Effector CD4-positive, alpha-beta T cell (primary cell): ENCODE data around the gene KCTD12.
A peak's percentile ranks its signal among the peaks of the same experiment; 100 is the strongest.

ENCODE experiments used
- DNase-seq: peaks from one replicate; pipeline ENCODE4 v3.0.0-alpha.2; 2020

Gene KCTD12

DNA sequence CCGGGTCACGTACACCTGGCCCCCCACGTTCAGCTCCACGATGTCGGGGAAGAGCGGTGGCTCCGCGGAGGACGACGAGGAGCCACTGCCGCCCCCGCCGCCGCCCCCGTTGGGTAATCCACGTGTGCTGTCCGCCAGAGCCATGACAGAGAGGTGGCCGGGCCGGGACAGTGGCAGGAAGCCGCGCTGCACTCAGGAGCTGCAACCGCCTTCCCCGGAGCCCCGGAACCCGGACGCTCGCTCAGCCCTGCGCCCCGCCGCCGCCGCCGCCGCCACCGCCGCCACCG, 257 bp downstream of the KCTD12 start:
- DNase-seq, result no peak

DNA sequence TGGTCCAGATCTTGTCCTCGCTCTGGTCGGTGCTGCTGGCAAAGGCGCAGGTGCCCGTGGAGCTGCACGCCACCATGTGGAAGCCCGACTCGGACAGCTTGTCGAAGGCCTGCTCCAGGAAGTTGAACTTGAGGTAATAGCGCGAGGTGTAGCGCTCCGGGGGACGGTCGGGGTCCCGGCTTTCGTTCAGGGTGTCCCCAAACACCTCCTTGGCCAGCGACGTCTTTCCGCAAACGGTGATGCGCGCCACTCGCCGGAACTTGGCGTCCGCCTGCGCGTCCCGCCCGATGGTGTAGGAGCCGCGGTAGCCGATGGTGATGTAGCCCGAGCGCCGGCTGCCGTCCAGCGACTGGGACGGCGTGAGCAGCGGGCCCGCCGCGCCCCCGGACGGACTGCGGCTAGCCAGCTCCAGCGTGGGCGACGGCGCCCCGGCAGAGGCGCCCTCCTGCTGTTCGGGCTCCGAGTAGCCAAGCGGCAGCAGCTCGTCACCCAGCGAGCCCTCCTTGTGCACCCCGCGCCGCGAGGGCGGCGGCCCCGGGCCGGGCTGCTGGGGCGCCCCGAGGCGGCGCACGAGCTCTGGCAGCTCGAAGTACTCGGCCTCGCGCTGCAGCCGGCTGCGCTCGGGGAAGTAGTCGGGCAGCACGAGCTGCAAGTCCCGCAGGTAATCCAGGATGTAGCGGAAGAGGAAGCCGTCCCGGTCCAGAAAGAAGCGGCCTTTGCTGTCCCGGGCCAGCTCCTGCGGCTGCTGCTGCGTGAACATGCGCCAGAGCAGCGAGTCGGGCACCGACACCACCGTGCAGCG, 801 bp downstream of the KCTD12 start:
- DNase-seq, result peak; percentile 31

DNA sequence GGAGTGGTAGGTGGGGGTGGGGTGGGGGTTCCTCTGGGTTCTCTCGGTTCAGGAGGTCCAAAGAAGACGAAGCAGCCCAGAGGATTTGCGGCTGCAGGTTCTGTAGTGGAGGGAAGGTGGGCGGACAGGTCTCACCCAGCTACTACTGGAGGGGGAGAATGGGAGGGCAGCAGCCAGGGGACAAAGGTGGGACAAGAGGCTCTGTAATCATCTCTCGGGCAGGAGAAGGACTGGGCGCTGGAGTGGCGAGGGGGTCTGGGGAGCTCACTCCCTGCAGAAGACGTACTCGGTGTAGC, 1.4 kb downstream of the KCTD12 start:
- DNase-seq, result no peak

DNA sequence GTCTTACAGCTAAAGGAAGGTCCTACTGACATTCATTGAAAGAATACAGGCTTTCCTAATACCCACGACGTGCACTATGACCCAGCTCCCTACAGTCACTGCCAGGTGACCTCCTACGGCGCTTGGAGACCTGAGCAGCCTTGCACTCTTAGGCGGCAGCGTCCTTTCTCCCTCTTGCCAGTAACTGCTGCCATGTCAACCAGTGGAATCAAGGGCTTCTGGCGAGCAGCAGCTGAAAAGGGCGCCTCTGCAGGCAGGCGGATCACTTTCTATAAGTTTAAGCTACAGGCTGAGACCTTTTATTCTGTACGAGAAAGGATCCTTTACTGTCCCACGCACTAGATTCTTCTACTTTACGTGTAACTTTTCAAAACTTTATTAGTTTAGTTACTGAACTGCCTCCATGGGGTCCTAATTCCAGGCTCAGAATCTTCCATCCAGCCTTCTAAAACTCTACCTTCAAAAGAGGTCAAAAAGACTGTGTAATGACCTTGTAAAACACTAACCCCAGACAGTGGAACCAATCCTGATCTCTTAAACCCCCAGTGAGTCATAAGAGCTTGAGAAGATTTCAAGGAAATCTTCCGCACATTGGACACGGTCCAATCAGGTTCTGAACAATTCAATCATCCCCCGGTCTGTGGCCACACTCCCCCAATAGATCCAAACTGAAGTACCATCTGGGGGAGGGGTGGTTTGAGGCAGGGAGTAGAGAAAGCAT, 1.9 kb downstream of the KCTD12 start:
- no peak for DNase-seq

DNA sequence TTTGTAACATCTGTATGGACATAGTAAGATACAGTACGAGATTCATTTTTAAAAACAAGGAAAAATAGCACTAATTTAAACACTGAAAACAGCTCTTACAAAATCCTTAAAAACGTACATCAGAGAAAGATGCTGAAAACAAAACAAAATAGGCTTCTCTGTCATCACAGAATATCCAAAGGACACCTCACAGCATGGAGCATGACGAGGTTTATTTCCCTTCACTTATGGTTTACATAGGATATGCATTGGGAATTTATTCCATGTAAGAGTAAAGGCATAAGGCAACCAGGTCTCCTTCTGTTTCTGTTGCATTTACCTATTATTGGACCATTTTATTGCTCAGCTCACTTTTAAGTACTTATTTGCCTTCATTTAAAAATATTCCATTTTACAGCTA, 3.0 kb downstream of the KCTD12 start:
- no peak for DNase-seq

DNA sequence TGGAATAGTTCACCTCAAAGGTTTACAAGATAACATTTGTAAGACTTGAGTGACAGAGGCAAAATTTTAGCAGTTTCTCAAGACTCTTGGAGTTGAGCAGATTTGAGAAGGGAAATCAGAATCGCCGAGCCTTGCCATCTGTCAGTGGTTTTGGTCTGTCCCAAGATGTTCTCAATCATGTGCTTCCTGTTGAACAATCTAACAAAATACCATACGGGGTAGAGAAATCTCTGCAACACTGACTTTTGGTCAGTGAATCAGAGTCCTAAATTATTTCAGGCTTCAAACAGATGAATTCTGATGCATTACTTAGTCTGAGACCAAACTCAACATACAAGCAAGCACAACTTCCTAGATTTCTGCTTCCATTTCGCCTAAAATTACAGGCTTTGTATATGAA, 3.8 kb downstream of the KCTD12 start:
- DNase-seq, result no peak

DNA sequence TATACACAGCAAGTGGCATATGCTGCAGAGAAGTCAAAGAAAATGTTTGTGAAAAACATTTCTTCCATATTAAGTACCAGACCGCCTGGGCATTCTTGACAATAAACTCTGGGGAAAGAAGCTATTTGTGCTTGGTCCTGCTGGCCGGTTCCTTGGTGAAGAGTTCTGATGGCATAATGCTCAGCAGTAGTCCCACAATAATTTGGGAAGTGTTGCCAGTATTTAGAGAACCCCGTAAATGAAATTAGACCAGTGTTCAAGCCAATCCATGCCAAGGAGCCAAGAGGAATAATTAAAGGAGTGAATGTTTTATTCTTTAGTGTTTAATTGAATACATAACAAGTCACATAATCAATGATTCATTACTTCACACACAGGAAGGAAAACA, 6.3 kb downstream of the KCTD12 start:
- DNase-seq, result no peak

DNA sequence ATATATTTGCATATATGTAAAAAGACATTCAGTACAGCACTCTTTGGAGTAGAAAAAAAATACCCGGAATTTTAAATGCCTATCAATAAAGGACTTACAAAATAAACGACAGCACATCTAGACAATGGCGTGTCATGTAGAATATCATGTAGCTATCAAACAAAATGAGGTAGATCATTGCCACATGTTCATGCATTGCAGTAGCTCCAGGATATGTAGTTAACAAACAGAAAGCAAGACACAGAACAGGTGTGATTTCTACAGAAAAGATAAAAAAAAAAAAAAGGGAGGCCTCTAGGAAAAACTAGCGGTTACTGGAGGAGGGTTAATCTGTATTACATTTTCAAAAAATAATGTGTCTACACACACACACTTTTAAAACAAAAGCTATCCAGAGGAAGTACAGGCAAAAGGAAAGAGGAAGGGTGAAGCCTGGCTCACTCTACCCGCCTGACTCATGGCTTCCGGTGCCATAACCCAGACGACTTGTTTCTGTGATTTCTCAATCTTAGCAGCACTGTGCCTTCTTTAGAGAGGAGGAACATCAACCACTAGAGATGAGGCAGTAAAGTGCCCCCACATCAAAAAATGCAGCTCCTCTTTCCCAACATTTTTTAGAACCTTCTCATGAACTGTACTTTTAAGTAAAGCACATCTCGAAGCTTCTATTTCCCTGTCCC, 6.9 kb downstream of the KCTD12 start:
- peak; percentile 47 for DNase-seq

DNA sequence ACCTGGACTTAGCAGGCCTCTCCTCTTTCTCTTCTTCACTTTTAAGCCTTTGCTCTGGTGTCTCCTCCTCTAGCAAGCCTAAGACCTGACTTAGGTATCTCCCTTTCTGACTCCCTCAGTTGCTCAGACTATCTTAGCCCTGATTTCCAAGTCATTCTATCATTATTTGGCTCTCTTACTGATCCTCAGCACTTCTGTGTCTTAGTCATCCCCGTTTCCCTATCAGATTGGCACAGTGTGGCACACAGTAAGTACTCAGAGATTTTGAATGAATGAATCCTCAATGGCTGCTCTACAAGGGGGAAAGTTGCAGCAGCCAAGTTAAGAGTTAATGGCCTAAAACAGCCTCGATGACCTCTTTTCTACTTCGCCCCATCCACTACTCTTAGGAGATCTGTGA, 8.2 kb downstream of the KCTD12 start:
- no peak for DNase-seq

DNA sequence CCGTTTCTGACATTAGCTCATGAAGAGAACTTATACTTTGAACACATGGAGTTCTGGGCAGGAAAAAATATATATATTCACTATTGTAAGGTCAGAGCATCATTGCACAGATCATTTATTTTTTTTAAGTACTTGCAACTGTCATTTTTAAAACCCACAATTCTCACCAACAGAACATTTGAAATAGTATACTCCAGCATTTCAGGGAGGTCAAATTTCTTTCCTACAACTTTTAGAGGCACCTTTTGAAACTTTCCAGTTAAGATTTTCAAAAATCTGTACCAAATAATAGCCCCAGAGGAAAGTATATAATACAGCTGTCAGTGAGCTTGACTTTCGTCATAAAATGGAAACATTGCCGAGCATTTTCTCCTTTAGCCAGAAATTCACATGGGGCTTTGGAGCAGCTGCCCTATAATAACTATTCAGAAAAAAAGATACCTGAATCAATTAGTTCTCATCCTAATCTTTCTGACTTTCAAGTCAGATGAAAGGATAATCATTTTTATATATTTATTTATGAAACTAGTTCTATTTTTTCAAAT, 10.9 kb downstream of the KCTD12 start:
- DNase-seq, result no peak

DNA sequence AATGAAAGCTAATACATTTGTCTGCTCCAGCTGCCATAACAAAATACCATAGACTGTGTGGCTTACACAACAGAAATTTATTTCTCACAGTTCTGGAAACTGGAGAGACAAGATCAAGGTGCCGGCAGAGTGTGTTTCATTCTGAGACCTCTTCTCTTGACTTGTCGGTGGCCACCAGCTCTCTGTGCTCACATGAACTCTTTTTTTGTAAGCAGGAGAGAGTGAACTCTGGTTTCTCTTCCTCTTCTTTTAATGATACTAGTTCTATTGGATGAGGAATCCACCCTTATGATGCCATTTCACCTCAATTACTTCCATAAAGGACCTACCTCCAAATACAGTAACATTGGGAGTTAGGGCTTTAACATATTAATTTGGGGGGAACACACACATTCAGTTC, 11.7 kb downstream of the KCTD12 start:
- no peak for DNase-seq

DNA sequence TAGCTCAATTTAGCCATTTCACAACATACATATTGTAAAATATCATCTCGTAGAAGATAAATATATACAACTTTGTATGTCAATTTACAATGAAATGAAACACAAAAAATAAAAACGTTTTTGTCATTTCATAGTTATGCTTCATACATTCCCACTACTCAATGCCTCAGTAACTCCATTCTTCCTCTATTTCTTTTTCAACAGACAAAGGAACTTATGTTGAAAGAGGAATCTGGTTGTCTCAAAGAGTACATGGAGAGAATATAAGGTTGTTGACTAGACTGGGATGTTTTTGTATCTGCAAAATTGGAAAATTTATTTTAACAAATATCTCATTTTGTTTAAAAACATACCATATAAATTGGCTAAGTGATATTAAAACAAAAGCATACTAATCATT, 12.8 kb downstream of the KCTD12 start:
- no peak for DNase-seq

DNA sequence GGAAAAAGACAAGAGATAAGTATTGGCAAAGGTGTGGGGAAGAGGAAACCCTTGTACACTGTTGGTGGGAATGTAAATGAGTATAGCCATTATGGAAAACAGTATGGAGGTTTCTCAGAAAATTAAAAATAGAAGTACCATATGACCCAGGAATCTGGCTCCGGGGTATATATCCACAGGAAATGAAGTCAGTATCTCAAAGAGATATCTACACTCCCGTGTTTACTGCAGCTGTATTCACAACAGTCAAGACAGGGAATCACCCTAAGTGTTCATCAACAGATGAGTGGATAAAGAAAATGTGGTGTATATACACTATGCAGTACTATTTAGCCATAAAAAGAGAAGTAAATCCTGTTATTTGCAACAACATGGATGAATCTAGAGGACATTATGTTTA, 13.5 kb downstream of the KCTD12 start:
- DNase-seq, result no peak

DNA sequence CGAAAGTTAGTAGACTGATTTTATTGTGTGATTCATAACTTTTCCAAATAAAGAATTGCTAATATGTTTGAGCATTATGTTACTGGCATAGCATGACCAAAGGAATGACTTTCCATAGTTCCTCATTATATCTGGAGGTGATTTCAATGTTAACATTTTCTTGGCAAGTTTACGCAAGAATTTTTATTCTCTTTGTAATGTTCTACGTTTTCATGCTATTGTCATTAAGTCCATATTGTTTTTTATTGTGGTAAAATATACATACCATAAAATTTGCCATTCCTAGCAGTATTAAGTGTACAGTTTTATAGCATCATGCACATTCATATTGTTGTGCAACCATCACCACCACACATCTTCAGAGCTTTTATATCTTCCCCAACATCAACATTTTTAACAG, 14.8 kb downstream of the KCTD12 start:
- DNase-seq, result no peak

DNA sequence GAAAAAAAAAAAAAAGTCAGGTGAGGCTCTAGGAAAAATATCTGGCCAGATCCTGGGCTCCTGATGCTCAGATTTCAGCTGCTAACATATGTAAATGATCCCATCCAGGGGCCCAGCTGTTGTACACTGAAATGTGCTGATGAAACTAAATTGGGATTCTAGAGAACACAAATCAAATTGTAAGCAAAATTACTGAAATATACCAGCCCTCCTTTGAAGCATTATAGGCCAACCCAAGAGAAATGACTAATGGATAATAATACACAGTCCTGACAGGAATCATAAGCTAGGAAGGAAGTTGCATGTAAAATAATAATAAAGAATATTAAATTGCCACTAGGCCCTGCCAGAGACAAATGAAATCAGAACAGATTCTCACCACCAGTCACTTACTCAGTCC, 17.8 kb downstream of the KCTD12 start:
- no peak for DNase-seq

DNA sequence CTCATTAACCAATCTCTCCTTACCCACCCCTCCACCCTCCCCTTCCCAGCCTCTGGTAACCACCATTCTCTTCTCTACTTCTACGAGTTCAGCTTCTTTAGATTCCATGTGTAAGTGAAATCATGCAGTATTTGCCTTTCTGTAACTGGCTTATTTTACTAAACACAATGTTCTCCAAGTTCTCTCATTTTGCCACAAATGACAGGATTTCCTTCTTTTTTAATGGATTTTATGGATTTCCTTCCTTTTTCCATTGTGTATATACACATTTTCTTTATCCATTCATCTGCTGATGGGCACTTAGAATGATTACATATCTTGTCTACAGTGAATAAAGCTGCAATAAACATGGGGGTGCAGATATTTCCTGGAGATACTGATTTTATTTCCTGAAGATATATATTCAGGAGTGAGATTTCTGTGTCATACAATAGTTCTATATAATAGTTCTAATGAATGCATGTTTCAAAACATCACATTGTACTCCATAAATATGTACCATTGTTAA, 20.2 kb downstream of the KCTD12 start:
- DNase-seq, result no peak

DNA sequence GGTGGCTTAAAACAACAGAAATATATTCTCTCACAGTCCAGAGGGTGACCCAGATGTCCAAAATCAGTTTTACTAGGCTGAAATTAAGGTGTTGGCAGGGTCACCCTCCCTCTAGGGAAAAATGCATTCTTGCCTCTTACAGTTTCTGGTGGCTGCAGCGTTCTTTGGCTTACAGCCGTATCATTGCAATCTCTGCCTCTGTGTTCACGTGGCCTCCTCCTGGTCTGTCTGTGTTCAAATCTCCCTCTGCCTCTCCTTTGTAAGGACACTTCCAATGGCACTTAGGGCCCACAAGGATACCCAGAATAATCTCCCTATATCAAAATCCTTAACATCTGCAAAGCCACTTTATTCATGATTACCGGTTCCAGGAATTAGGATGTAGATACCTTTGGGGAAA, 21.1 kb downstream of the KCTD12 start:
- DNase-seq, result no peak

DNA sequence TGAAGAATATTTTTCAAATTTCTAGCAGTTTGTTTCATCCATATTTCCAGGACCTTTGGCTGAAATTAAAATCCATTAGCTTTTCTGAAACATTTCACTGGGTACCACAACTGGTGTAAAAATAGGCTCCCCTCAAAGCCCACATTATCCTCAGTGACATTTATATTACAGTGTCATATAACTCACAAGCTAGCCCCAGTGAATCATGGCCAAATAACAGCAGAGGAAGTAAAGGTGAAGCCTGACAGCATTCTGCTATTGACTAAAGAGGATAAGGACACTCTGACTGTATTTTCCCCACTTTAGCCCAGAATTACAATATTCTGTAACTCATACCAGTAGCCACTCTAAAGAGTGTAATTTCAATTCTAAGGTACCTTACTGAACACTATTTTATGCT, 21.9 kb downstream of the KCTD12 start:
- no peak for DNase-seq

DNA sequence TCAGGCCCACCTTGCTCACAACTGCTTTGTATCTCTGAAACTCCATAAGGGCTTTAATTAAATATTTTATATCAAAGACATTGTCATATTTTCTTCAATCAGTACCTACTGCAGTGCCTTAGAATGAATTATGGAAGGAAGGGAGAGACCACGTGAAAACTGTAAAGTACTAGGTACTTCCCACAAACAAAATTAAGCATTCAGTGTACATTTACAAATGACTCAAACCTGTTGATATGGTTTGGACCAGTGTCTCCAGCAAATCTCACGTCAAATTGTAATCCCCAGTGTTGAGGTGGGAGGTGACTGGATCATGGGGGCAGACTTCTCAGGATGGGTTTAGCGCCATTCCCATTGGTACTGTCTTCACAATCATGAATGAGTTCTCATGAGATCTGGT, 23.2 kb downstream of the KCTD12 start:
- DNase-seq, result no peak

DNA sequence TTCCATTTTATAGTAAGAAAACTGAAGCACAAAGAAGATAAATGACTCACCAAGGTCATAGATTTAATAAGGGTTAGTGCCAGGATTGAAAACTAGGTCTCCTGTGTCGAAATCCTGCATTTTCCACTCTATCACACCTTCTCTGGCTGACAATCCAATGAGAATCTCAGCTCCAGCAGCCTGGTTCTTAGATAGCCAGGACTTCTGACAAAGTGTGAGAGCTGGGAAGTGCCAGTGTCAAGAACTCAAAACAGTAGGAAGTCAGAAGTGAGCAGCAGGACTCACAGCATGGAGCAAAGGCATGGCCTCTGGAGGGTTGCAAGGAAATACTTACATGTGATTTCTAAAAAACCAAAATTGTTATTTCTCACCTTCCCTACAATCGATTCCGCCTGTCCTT, 24.3 kb downstream of the KCTD12 start:
- DNase-seq, result no peak

DNA sequence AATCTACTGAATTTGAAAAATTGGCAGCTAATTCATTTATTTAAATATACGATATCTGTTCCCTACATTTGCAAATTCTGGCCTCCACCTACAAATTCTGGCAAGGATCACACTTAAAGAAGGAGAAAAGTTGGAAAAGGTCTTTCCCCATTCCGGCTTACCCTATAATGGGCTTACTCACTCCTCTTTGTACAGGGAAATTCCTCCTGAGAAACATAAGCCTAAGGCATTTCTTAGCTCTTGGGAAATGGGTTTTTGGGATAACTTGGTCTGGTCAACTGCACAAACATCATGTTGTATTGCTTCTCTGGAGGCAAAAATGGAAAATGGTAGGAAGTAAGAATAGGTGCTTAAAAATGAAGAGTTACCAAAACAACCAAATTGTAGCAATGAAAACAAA, 25.5 kb downstream of the KCTD12 start:
- DNase-seq, result no peak

DNA sequence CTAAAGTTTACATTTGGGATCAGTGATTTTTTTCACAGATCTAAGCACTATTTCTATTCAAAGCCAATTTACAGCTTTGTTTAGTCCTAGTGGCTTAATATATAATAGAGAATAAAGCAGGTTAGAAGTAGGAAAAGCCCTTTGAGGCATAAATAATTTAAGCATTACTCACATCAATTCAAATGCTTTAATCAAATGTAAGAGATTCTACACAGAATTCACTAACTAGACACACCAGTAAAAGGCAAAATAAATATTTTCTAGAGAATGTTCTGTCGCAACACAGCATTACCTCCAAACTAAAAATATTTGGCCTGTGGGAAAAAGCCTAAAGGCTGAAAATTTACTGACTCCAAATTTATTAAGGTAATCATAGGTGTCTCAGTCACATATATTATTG, 31.3 kb downstream of the KCTD12 start:
- DNase-seq, result no peak

DNA sequence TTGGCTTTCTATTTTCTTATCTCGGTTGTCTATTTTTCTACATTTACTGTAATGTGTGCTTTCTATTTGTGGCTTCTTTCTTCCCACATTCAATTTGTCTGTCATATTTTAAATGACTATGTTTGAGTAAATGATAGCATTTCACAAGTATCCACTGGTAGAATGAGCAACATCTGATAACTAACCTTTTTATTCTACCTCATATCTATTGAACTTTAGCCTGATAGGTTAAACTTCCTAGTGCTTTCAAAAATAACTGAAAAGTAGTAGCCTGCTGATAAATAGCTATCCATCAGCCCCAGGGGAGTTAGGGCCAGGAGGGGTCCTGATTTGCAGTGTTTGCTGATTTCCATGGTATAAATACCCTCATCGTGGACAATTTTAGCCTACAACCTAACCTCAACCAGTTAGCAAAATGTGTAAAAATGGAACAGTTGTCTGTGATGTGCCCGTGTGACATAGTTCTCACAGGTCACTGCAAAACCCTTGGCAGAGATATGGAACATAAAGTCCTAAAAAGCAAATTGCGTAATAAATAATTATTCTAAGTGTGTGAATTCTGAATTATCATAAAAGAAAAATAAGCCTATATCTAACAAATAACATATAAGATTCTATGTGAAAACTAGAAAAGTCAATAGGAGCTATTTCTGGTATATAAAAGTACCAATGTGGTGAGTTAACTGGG, 32.1 kb downstream of the KCTD12 start:
- DNase-seq, result no peak
